Panc1 (cell line): ENCODE measurements around the gene ADGRL3.

Experiments
- POLR2AphosphoS5 ChIP-seq: IDR thresholded peaks from 2 replicates; pipeline ENCODE4 v1.6.1; 2012; ENCODE audit warnings: mild to moderate bottlenecking, low read depth, low read length, moderate library complexity
- TF ChIP-seq, protein P1 (sequence below): fragments of 450-650 bp; IDR thresholded peaks from 2 replicates; pipeline ENCODE4 v1.5.1; 2017; ENCODE audit warnings: mild to moderate bottlenecking
- TF ChIP-seq, protein P2 (sequence below), 2 experiments: IDR thresholded peaks; 2 replicates each; pipeline ENCODE4 v1.6.1; 2011 to 2012; ENCODE audit warnings: low read depth in 2 of 2, control low read depth in 1 of 2, low read length in 1 of 2, mild to moderate bottlenecking in 1 of 2, moderate library complexity in 1 of 2; ENCODE audit not compliant: insufficient read depth in 1 of 2

DNA sequence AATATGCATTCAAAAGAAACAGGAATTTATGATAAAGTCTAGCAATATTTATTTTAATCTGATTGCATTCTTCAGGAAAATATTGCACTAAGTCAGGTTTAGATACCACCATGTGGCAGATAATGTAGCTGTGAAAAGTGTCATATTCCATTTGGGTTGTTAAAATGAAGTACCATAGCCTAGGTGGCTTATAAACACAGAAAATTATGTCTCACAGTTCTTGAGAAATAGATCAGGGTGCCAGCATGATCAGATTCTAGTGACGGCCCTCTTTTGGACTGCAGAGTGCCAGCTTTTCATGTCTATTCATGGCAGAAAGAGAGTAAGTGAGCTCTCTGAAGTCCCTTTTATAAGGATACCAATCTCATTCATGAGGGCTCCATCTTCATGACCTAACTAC, 5.6 kb upstream of the ADGRL3 start:
- TF ChIP-seq, protein P1, sequence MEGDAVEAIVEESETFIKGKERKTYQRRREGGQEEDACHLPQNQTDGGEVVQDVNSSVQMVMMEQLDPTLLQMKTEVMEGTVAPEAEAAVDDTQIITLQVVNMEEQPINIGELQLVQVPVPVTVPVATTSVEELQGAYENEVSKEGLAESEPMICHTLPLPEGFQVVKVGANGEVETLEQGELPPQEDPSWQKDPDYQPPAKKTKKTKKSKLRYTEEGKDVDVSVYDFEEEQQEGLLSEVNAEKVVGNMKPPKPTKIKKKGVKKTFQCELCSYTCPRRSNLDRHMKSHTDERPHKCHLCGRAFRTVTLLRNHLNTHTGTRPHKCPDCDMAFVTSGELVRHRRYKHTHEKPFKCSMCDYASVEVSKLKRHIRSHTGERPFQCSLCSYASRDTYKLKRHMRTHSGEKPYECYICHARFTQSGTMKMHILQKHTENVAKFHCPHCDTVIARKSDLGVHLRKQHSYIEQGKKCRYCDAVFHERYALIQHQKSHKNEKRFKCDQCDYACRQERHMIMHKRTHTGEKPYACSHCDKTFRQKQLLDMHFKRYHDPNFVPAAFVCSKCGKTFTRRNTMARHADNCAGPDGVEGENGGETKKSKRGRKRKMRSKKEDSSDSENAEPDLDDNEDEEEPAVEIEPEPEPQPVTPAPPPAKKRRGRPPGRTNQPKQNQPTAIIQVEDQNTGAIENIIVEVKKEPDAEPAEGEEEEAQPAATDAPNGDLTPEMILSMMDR: no peak
- TF ChIP-seq, protein P2, sequence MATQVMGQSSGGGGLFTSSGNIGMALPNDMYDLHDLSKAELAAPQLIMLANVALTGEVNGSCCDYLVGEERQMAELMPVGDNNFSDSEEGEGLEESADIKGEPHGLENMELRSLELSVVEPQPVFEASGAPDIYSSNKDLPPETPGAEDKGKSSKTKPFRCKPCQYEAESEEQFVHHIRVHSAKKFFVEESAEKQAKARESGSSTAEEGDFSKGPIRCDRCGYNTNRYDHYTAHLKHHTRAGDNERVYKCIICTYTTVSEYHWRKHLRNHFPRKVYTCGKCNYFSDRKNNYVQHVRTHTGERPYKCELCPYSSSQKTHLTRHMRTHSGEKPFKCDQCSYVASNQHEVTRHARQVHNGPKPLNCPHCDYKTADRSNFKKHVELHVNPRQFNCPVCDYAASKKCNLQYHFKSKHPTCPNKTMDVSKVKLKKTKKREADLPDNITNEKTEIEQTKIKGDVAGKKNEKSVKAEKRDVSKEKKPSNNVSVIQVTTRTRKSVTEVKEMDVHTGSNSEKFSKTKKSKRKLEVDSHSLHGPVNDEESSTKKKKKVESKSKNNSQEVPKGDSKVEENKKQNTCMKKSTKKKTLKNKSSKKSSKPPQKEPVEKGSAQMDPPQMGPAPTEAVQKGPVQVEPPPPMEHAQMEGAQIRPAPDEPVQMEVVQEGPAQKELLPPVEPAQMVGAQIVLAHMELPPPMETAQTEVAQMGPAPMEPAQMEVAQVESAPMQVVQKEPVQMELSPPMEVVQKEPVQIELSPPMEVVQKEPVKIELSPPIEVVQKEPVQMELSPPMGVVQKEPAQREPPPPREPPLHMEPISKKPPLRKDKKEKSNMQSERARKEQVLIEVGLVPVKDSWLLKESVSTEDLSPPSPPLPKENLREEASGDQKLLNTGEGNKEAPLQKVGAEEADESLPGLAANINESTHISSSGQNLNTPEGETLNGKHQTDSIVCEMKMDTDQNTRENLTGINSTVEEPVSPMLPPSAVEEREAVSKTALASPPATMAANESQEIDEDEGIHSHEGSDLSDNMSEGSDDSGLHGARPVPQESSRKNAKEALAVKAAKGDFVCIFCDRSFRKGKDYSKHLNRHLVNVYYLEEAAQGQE (IDR thresholded peaks at IDR 0.05; ENCODE audit: insufficient read depth in 1 of 2, low read depth in 2 of 2, low read length in 1 of 2): no peak
- no peak for TF ChIP-seq POLR2AphosphoS5
